ENCODE measurements around the gene ADAM17. TPM values are rescaled to one million over a fixed set of nuclear protein-coding genes. Genes with fewer than 3 reads are reported as not detected.

Gene ADAM17
- total RNA-seq, 4 donors from 2014 or later: 30.6 to 50.9 (median 42.6) TPM

DNA sequence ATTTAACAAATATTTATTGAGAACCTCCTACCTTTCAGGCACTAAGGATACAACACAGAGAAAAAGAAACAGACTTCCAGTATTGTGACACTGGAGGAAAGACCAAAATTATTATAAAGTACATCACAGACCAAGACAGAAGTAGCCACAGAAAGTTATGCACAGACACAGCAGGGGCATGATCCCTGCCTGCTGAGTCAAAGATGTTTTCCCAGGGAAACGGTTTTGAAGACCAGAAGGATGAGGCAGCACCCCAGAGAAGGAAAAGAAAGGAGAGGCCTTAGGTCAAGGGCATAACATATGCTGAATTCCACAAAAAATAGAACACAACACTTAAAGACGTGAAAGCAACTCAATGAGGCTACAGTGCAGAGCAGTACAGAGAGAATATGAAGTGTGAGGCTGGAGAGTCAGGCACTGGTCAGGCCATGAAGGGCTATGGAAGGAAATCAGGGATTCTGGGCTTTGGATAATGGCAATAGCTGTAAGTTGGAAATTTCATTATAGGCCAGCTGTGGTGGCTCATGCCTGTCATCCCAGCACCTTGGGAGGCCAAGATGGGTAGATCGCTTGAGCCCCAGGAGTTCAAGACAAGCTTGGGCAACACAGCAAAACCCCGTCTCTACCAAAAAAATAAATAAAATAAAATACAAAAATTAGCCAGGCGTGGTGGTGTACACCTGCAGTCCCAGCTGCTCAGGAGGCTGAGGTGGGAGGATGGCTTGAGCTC, 8.2 kb downstream of the ADAM17 start:
- H3K9me3 ChIP-seq: no peaks in the 10 kb centered on the region
- no peaks in the 10 kb centered on the region for H3K36me3 ChIP-seq
- DNase-seq (ENCODE audit: low spot score in 2 of 2): no peak
- H3K4me3 ChIP-seq: no peak overlapping the region
- 62 to 65% methylated on average over 5 of the region's 5 CpGs for WGBS, 2 donors
- TF ChIP-seq EP300 (IDR thresholded peaks at IDR 0.05) (no peak), CTCF (IDR thresholded peaks at IDR 0.05) (no peak), POLR2A (IDR thresholded peaks at IDR 0.05) (no peak)
- peak overlapping the region in 3 of 4 donors; percentile 39 to 67 (median 60) for H3K27ac ChIP-seq
- H3K4me1 ChIP-seq: peaks cover 3 to 73% (median 53%) of the 10 kb centered on the region in 4 donors
- no peaks in the 10 kb centered on the region for H3K27me3 ChIP-seq

- no peaks in the 10 kb centered on the region for H3K9me3 ChIP-seq
- H3K36me3 ChIP-seq: no peaks in the 10 kb centered on the region
- TF ChIP-seq POLR2A (IDR thresholded peaks at IDR 0.05): no peak
- H3K27me3 ChIP-seq: no peaks in the 10 kb centered on the region
- H3K27ac ChIP-seq: peak overlapping the region in 1 of 4 donors; percentile 46
- H3K4me1 ChIP-seq: peaks cover 0 to 61% (median 38%) of the 10 kb centered on the region in 4 donors
- 83 to 88% methylated on average over 5 of the region's 5 CpGs for WGBS, 2 donors
- DNase-seq (ENCODE audit: low spot score in 2 of 2): no peak
- no peak overlapping the region for H3K4me3 ChIP-seq
These were observed 10.1 kb downstream of the ADAM17 start for GRCh38 chr2:9545502-9545901.

DNA sequence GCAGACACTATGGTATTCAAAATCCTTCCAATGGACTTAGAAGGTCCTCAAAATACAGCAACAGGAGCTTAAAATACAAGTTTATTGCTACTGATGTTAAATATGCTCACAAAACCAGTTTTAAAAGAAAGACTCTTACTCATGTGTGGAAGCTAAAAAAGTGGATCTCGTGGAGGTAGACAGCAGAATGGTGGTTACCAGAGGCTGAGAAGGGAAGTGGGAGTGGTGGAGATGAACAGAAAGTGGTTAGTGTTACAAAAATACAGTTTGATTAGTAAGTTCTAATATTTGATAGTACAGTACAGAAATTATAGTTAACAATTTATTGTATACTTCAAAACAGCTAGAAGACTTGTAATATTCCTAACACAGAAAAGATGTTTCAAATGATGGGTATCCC, 12.1 kb downstream of the ADAM17 start:
- H3K9me3 ChIP-seq: no peaks in the 10 kb centered on the region
- TF ChIP-seq CTCF (IDR thresholded peaks at IDR 0.05) (no peak), POLR2A (IDR thresholded peaks at IDR 0.05) (no peak), EP300 (IDR thresholded peaks at IDR 0.05) (no peak)
- H3K27me3 ChIP-seq: no peaks in the 10 kb centered on the region
- H3K4me1 ChIP-seq: peaks cover 0 to 68% (median 34%) of the 10 kb centered on the region in 4 donors
- 56 to 72% methylated on average over 1 of the region's 1 CpG for WGBS, 2 donors
- no peaks in the 10 kb centered on the region for H3K36me3 ChIP-seq
- no peak overlapping the region for H3K4me3 ChIP-seq
- H3K27ac ChIP-seq: no peak overlapping the region
- no peak for DNase-seq (ENCODE audit: low spot score in 2 of 2)

- Histone ChIP-seq H3K4me1 (peaks cover 0 to 55% (median 20%) of the 10 kb centered on the region in 4 donors), H3K27me3 (no peaks in the 10 kb centered on the region), H3K9me3 (no peaks in the 10 kb centered on the region), H3K36me3 (peaks cover 0 to under 1% (median 0%) of the 10 kb centered on the region in 3 donors), H3K4me3 (no peak overlapping the region), H3K27ac (peak overlapping the region in 3 of 4 donors; percentile 17 to 85 (median 76))
- TF ChIP-seq POLR2A (IDR thresholded peaks at IDR 0.05) (no peak), EP300 (IDR thresholded peaks at IDR 0.05) (no peak), CTCF (IDR thresholded peaks at IDR 0.05) (no peak)
- WGBS, 2 donors: 37 to 47% methylated on average over 5 of the region's 5 CpGs
- DNase-seq (ENCODE audit: low spot score in 2 of 2): no peak
These were observed 16.1 kb downstream of the ADAM17 start for GRCh38 chr2:9539531-9539930.

- H3K27ac ChIP-seq: peak overlapping the region in 3 of 4 donors; percentile 5 to 85 (median 76)
- no peak overlapping the region for H3K4me3 ChIP-seq
- H3K27me3 ChIP-seq: no peaks in the 10 kb centered on the region
- 4 to 6% methylated on average over 2 of the region's 2 CpGs for WGBS, 2 donors
- DNase-seq (ENCODE audit: low spot score in 2 of 2): no peak
- H3K4me1 ChIP-seq: peaks cover 0 to 48% (median 13%) of the 10 kb centered on the region in 4 donors
- TF ChIP-seq CTCF (IDR thresholded peaks at IDR 0.05) (no peak), EP300 (IDR thresholded peaks at IDR 0.05) (peak; percentile 67 to 75), POLR2A (IDR thresholded peaks at IDR 0.05) (no peak)
- H3K36me3 ChIP-seq: peaks cover 0 to 15% (median 0%) of the 10 kb centered on the region in 3 donors
- no peaks in the 10 kb centered on the region for H3K9me3 ChIP-seq
These were observed 17.6 kb downstream of the ADAM17 start for GRCh38 chr2:9538000-9538507.
